ENCODE measurements around the gene PIGN.
"Not testable (repeated sequence)": the region's sequence is repeated elsewhere in the genome, so short reads cannot be mapped to it uniquely, and the experiment has no call there.

PIGN gene

GRCh38 chr18:62045316-62045715 lies 141.5 kb downstream of the PIGN start:
- DNase-seq: no peak

GRCh38 chr18:62044490-62045000 lies 142.3 kb downstream of the PIGN start:
- DNase-seq: no peak

GRCh38 chr18:62037989-62038778 lies 148.7 kb downstream of the PIGN start:
- no peak for DNase-seq

- no peak for DNase-seq
Measured at GRCh38 chr18:62037012-62037742, 149.7 kb downstream of the PIGN start.

- DNase-seq: not testable (repeated sequence)
Measured at GRCh38 chr18:62034286-62034685, 152.6 kb downstream of the PIGN start.

GRCh38 chr18:62033756-62034155 lies 153.1 kb downstream of the PIGN start:
- no peak for DNase-seq

- no peak for DNase-seq
Measured at GRCh38 chr18:62033207-62033606, 153.6 kb downstream of the PIGN start.

- no peak for DNase-seq
Measured at GRCh38 chr18:62030091-62030985, 156.5 kb downstream of the PIGN start.

GRCh38 chr18:62028715-62029114 lies 158.1 kb downstream of the PIGN start:
- DNase-seq: no peak

- no peak for DNase-seq
Measured at GRCh38 chr18:62027914-62028520, 158.8 kb downstream of the PIGN start.

GRCh38 chr18:62026586-62026985 lies 160.3 kb downstream of the PIGN start:
- DNase-seq: no peak

- DNase-seq: no peak
Measured at GRCh38 chr18:62024983-62025382, 161.9 kb downstream of the PIGN start.

- DNase-seq: no peak
Measured at GRCh38 chr18:62023536-62023935, 163.3 kb downstream of the PIGN start.

GRCh38 chr18:62018759-62019041 lies 168.2 kb downstream of the PIGN start:
- DNase-seq: no peak

- no peak for DNase-seq
Measured at GRCh38 chr18:62018034-62018758, 168.7 kb downstream of the PIGN start.

GRCh38 chr18:62017618-62018017 lies 169.2 kb downstream of the PIGN start:
- DNase-seq: no peak

GRCh38 chr18:62011416-62011815 lies 175.4 kb downstream of the PIGN start:
- no peak for DNase-seq

- no peak for DNase-seq
Measured at GRCh38 chr18:62009521-62009920, 177.3 kb downstream of the PIGN start.

- DNase-seq: no peak
Measured at GRCh38 chr18:62001396-62001795, 185.5 kb downstream of the PIGN start.

GRCh38 chr18:61998957-61999356 lies 187.9 kb downstream of the PIGN start:
- DNase-seq: no peak

- no peak for DNase-seq
Measured at GRCh38 chr18:61998335-61998734, 188.5 kb downstream of the PIGN start.

- DNase-seq: no peak
Measured at GRCh38 chr18:61995618-61996017, 191.2 kb downstream of the PIGN start.

Measured in GOT3 (cell line).